GM08714 (cell line): ENCODE measurements around the gene FAM168A.
A peak's percentile ranks its signal among the peaks of the same experiment; 100 is the strongest.

ENCODE experiments used
- H3K4me3 ChIP-seq: fragments of 200-500 bp; sonication (Bioruptor generic); 2 replicates; pipeline ENCODE4 v1.5.1; 2014; ENCODE audit warnings: mild to moderate bottlenecking, low read length, inconsistent platforms
- ZNF274 ChIP-seq: IDR thresholded peaks from 2 replicates; pipeline ENCODE4 v1.6.1; 2012; ENCODE audit warnings: mild to moderate bottlenecking, low read depth, low read length

The FAM168A gene

GRCh38 chr11:73528483-73529203 is 69.3 kb downstream of the FAM168A start:
- no peak for TF ChIP-seq ZNF274
- peak overlapping the region; percentile 86 for H3K4me3 ChIP-seq

- H3K4me3 ChIP-seq = no peak overlapping the region
- no peak for TF ChIP-seq ZNF274
Measured at GRCh38 chr11:73528013-73528412, 69.9 kb downstream of the FAM168A start.

DNA sequence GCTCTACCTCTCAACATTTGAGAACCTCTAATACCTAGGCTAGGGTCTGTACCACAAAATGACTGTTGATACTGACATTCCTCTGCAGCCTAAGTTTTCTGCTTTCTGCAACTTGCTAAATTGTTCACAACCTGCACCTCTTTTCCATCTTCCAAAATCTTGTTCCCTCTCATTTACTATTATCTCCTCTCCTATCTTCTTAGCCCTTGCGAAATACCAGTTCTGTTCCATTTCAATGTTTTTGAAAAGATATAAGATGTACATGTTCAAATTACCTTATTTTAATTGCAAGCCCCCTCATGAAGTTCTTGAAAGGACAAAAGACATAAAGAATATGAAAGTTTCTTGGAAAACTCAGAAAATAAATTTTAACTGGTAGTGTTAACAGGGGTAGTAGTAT is 72.3 kb downstream of the FAM168A start:
- H3K4me3 ChIP-seq = no peak overlapping the region

GRCh38 chr11:73524774-73525173 is 73.1 kb downstream of the FAM168A start:
- H3K4me3 ChIP-seq = no peak overlapping the region
- TF ChIP-seq ZNF274 = no peak

More for the DNA sequence above, 72.3 kb downstream of the FAM168A start:
- no peak for TF ChIP-seq ZNF274

- TF ChIP-seq ZNF274 = no peak
- H3K4me3 ChIP-seq = no peak overlapping the region
Measured at GRCh38 chr11:73521621-73522020, 76.3 kb downstream of the FAM168A start.

GRCh38 chr11:73520353-73521061 is 77.4 kb downstream of the FAM168A start:
- no peak for TF ChIP-seq ZNF274
- H3K4me3 ChIP-seq = no peak overlapping the region

- no peak overlapping the region for H3K4me3 ChIP-seq
- no peak for TF ChIP-seq ZNF274
Measured at GRCh38 chr11:73519266-73519665, 78.6 kb downstream of the FAM168A start.

- TF ChIP-seq ZNF274 = no peak
- H3K4me3 ChIP-seq = no peak overlapping the region
Measured at GRCh38 chr11:73518195-73518594, 79.7 kb downstream of the FAM168A start.

DNA sequence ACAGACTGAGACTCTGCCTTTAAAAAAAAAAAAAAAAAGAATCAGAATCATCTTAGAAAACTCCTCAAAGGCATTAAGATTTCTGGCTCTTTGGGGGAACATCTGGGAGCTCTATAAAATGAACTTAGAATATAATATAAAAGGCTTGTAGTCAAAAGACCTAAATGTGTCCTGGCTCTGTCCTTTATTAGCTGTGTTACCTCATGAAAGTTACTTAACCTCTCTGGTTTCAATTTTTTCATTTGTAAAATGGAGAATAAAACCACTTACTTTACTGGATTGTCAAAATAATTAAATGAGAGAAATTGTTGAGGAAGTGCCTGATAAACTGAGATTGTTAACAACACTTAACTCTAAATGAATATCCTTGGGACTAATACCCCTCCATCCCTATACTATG is 81.8 kb downstream of the FAM168A start:
- TF ChIP-seq ZNF274 = no peak
- H3K4me3 ChIP-seq = no peak overlapping the region

- H3K4me3 ChIP-seq = no peak overlapping the region
- no peak for TF ChIP-seq ZNF274
Measured at GRCh38 chr11:73513707-73514106, 84.2 kb downstream of the FAM168A start.

DNA sequence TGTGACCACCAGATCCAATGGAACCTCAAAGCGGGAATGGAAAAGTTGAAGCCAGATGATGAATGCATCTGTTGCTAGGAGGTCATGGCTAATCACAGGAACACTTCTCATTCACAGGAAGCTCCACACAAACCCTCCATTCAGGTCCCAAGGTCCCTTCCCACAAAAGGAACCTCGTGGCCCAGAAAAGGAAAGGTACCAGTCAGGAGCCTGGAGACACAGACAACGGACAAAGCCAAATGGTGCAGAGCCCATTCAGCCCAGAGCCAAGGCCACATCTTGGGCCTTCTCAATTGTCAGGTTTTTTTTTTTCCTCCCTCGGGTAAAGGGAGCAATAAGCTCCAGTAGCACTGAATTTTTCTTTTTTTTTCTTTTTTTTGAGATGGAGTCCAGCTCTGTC is 87.0 kb downstream of the FAM168A start:
- no peak for TF ChIP-seq ZNF274
- H3K4me3 ChIP-seq = no peak overlapping the region

- no peak for TF ChIP-seq ZNF274
Measured at GRCh38 chr11:73510106-73510505, 87.8 kb downstream of the FAM168A start.

GRCh38 chr11:73509188-73509587 is 88.7 kb downstream of the FAM168A start:
- no peak overlapping the region for H3K4me3 ChIP-seq
- TF ChIP-seq ZNF274 = no peak

More at GRCh38 chr11:73510106-73510505, 87.8 kb downstream of the FAM168A start:
- no peak overlapping the region for H3K4me3 ChIP-seq

GRCh38 chr11:73508243-73509176 is 89.4 kb downstream of the FAM168A start:
- no peak for TF ChIP-seq ZNF274
- no peak overlapping the region for H3K4me3 ChIP-seq
